ENCODE data around the gene AFP.

AFP gene

DNA sequence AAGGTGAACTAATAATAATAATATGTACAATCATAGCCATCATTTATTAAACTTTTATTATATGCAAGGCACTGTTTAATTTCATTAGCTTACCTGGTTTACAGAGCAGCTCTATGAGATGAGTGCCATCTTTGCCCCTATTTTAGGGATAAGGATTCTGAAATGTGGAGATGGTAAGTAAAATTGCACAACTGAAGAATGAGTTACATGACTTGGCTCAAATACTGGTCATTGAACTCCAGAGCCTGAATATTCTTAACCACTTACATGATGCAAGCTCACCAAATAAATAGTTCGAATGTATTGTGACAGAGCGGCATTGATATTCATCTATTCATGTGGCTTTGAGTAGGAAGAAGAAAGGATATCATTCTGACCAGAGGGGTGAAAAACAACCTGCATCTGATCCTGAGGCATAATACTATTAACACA is 20.2 kb upstream of the AFP start:
- no peak for DNase-seq

GRCh38 chr4:73416423-73417087 is 19.5 kb upstream of the AFP start:
- no peak for DNase-seq

DNA sequence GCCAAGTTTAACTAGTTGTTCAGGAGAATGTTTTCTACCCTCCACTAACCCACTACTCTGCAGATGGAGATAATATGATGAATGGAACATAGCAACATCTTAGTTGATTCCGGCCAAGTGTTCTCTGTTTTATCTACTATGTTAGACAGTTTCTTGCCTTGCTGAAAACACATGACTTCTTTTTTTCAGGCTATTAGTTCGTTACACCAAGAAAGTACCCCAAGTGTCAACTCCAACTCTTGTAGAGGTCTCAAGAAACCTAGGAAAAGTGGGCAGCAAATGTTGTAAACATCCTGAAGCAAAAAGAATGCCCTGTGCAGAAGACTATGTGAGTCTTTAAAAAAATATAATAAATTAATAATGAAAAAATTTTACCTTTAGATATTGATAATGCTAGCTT is 18.7 kb upstream of the AFP start:
- DNase-seq: no peak

GRCh38 chr4:73417973-73418372 is 18.0 kb upstream of the AFP start:
- no peak for DNase-seq

DNA sequence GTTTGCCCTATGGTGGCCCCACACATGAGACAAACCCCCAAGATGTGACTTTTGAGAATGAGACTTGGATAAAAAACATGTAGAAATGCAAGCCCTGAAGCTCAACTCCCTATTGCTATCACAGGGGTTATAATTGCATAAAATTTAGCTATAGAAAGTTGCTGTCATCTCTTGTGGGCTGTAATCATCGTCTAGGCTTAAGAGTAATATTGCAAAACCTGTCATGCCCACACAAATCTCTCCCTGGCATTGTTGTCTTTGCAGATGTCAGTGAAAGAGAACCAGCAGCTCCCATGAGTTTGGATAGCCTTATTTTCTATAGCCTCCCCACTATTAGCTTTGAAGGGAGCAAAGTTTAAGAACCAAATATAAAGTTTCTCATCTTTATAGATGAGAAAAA is 17.3 kb upstream of the AFP start:
- no peak for DNase-seq

DNA sequence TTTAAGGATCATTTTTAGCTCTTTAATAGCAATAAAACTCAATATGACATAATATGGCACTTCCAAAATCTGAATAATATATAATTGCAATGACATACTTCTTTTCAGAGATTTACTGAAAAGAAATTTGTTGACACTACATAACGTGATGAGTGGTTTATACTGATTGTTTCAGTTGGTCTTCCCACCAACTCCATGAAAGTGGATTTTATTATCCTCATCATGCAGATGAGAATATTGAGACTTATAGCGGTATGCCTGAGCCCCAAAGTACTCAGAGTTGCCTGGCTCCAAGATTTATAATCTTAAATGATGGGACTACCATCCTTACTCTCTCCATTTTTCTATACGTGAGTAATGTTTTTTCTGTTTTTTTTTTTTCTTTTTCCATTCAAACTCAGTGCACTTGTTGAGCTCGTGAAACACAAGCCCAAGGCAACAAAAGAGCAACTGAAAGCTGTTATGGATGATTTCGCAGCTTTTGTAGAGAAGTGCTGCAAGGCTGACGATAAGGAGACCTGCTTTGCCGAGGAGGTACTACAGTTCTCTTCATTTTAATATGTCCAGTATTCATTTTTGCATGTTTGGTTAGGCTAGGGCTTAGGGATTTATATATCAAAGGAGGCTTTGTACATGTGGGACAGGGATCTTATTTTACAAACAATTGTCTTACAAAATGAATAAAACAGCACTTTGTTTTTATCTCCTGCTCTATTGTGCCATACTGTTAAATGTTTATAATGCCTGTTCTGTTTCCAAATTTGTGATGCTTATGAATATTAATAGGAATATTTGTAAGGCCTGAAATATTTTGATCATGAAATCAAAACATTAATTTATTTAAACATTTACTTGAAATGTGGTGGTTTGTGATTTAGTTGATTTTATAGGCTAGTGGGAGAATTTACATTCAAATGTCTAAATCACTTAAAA is 16.6 kb upstream of the AFP start:
- DNase-seq: no peak

DNA sequence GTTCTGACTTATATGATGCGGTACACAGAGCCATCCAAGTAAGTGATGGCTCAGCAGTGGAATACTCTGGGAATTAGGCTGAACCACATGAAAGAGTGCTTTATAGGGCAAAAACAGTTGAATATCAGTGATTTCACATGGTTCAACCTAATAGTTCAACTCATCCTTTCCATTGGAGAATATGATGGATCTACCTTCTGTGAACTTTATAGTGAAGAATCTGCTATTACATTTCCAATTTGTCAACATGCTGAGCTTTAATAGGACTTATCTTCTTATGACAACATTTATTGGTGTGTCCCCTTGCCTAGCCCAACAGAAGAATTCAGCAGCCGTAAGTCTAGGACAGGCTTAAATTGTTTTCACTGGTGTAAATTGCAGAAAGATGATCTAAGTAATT is 15.4 kb upstream of the AFP start:
- DNase-seq: no peak

GRCh38 chr4:73421708-73422457 is 14.1 kb upstream of the AFP start:
- DNase-seq: no peak

GRCh38 chr4:73422458-73422752 is 13.6 kb upstream of the AFP start:
- DNase-seq: no peak

- DNase-seq: no peak
Measured at GRCh38 chr4:73423184-73423583, 12.8 kb upstream of the AFP start.

GRCh38 chr4:73426666-73427065 is 9.4 kb upstream of the AFP start:
- DNase-seq: no peak

GRCh38 chr4:73429118-73429517 is 6.9 kb upstream of the AFP start:
- DNase-seq: no peak

GRCh38 chr4:73429826-73430587 is 6.0 kb upstream of the AFP start:
- DNase-seq: no peak

DNA sequence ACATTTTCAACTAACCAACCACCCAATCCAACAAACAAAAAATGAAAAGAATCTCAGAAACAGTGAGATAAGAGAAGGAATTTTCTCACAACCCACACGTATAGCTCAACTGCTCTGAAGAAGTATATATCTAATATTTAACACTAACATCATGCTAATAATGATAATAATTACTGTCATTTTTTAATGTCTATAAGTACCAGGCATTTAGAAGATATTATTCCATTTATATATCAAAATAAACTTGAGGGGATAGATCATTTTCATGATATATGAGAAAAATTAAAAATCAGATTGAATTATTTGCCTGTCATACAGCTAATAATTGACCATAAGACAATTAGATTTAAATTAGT is 4.2 kb upstream of the AFP start:
- no peak for DNase-seq

DNA sequence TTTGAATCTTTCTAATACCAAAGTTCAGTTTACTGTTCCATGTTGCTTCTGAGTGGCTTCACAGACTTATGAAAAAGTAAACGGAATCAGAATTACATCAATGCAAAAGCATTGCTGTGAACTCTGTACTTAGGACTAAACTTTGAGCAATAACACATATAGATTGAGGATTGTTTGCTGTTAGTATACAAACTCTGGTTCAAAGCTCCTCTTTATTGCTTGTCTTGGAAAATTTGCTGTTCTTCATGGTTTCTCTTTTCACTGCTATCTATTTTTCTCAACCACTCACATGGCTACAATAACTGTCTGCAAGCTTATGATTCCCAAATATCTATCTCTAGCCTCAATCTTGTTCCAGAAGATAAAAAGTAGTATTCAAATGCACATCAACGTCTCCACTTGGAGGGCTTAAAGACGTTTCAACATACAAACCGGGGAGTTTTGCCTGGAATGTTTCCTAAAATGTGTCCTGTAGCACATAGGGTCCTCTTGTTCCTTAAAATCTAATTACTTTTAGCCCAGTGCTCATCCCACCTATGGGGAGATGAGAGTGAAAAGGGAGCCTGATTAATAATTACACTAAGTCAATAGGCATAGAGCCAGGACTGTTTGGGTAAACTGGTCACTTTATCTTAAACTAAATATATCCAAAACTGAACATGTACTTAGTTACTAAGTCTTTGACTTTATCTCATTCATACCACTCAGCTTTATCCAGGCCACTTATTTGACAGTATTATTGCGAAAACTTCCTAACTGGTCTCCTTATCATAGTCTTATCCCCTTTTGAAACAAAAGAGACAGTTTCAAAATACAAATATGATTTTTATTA is 3.6 kb upstream of the AFP start:
- DNase-seq: no peak

DNA sequence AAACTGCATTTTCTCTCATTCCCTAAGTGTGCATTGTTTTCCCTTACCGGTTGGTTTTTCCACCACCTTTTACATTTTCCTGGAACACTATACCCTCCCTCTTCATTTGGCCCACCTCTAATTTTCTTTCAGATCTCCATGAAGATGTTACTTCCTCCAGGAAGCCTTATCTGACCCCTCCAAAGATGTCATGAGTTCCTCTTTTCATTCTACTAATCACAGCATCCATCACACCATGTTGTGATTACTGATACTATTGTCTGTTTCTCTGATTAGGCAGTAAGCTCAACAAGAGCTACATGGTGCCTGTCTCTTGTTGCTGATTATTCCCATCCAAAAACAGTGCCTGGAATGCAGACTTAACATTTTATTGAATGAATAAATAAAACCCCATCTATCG is 2.9 kb upstream of the AFP start:
- DNase-seq: no peak

GRCh38 chr4:73434311-73434710 is 1.7 kb upstream of the AFP start:
- no peak for DNase-seq

- DNase-seq: no peak
Measured at GRCh38 chr4:73436674-73437557, 895 bp downstream of the AFP start.

DNA sequence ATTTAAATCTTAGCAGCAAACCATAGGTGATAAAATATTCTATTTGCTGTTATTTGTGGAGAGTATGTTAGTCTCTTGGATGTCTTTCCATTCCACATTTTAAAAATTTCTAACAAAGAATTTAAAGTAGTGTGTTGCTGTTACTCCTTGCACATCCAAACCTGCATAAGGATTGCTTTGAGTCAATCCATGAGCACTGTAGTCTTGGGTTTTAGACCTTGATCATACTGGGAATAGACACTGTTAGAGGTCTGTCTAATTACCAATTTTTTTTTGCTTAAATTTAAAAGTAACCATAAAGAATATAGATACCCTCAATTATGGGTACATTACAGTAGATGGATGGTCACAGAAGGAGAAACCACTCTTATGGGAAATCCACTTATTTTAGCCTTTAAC is 1.5 kb downstream of the AFP start:
- no peak for DNase-seq

GRCh38 chr4:73438048-73438447 is 2.0 kb downstream of the AFP start:
- DNase-seq: no peak

GRCh38 chr4:73438582-73439215 is 2.7 kb downstream of the AFP start:
- DNase-seq: no peak
